ENCODE measurements around the gene NRIP3. TPM values are rescaled to one million over a fixed set of nuclear protein-coding genes. Genes with fewer than 3 reads are reported as not detected.

NRIP3 gene
- polyA plus RNA-seq, 1 experiment: 4.7 TPM

GRCh38 chr11:9038541-9038940 lies 34.7 kb upstream of the NRIP3 start:
- Histone ChIP-seq H3K36me3 (ENCODE audit: control insufficient read depth, insufficient read depth, low read length) (no peaks in the 10 kb centered on the region), H3K4me3 (ENCODE audit: low read depth, low read length) (no peak overlapping the region), H3K27me3 (ENCODE audit: control insufficient read depth, insufficient read depth, low read length) (no peaks in the 10 kb centered on the region)
- ChIA-PET POLR2A (no interaction called here), CTCF (interaction anchor here (0.9 to 4.5 kb wide), 4 partner anchors 9 to 23 kb away, joined by 3 to 15 read pairs (median 6); no protein-coding TSS in a partner anchor)
- no peak for DNase-seq (ENCODE audit: low read depth)
- TF ChIP-seq, protein P1, sequence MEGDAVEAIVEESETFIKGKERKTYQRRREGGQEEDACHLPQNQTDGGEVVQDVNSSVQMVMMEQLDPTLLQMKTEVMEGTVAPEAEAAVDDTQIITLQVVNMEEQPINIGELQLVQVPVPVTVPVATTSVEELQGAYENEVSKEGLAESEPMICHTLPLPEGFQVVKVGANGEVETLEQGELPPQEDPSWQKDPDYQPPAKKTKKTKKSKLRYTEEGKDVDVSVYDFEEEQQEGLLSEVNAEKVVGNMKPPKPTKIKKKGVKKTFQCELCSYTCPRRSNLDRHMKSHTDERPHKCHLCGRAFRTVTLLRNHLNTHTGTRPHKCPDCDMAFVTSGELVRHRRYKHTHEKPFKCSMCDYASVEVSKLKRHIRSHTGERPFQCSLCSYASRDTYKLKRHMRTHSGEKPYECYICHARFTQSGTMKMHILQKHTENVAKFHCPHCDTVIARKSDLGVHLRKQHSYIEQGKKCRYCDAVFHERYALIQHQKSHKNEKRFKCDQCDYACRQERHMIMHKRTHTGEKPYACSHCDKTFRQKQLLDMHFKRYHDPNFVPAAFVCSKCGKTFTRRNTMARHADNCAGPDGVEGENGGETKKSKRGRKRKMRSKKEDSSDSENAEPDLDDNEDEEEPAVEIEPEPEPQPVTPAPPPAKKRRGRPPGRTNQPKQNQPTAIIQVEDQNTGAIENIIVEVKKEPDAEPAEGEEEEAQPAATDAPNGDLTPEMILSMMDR (IDR thresholded peaks at IDR 0.05; ENCODE audit: insufficient read depth, low read depth, low read length): no peak

GRCh38 chr11:9037963-9038362 lies 34.2 kb upstream of the NRIP3 start:
- ChIA-PET POLR2A (no interaction called here), CTCF (interaction anchor here (1.0 to 4.5 kb wide), 3 partner anchors 10 to 23 kb away, joined by 3 to 15 read pairs (median 8); no protein-coding TSS in a partner anchor)
- H3K4me3 ChIP-seq (ENCODE audit: low read depth, low read length): no peak overlapping the region
- H3K36me3 ChIP-seq (ENCODE audit: control insufficient read depth, insufficient read depth, low read length): no peaks in the 10 kb centered on the region
- TF ChIP-seq, protein P1 (IDR thresholded peaks at IDR 0.05; ENCODE audit: insufficient read depth, low read depth, low read length): no peak
- H3K27me3 ChIP-seq (ENCODE audit: control insufficient read depth, insufficient read depth, low read length): no peaks in the 10 kb centered on the region
- no peak for DNase-seq (ENCODE audit: low read depth)

- DNase-seq (ENCODE audit: low read depth): no peak
- no peak overlapping the region for H3K4me3 ChIP-seq (ENCODE audit: low read depth, low read length)
- ChIA-PET POLR2A (interaction anchor here (0.8 kb wide), 1 partner anchor 318 kb away, joined by 4 read pairs; no protein-coding TSS in a partner anchor), CTCF (interaction anchor here (1.0 to 4.5 kb wide), 3 partner anchors 10 to 22 kb away, joined by 3 to 15 read pairs (median 8); no protein-coding TSS in a partner anchor)
- no peaks in the 10 kb centered on the region for H3K36me3 ChIP-seq (ENCODE audit: control insufficient read depth, insufficient read depth, low read length)
- TF ChIP-seq, protein P1 (IDR thresholded peaks at IDR 0.05; ENCODE audit: insufficient read depth, low read depth, low read length): no peak
- H3K27me3 ChIP-seq (ENCODE audit: control insufficient read depth, insufficient read depth, low read length): no peaks in the 10 kb centered on the region
Measured at GRCh38 chr11:9037046-9037780, 33.4 kb upstream of the NRIP3 start.

DNA sequence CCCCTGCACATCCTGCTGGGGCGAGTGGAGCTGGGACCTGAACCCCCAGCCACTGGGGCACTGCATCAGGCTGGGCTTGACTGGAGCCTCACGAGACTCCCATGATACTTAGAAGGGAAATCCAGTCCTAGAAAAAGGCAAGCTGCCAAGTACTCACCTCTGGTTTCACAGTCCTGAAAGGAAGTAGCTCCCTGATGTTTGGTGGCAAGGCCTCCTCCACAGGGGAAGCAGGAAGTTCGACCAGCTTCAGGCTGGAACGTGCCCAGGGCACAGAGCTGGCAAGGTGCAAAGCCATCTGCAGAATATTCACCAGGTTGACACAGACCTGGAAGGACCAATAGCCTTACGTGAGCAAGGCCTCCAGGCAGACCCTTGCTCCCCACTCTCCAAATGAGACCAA lies 26.8 kb upstream of the NRIP3 start:
- no peak overlapping the region for H3K4me3 ChIP-seq (ENCODE audit: low read depth, low read length)
- TF ChIP-seq, protein P1 (IDR thresholded peaks at IDR 0.05; ENCODE audit: insufficient read depth, low read depth, low read length): no peak
- ChIA-PET CTCF (interaction anchor here (0.5 kb wide), 1 partner anchor 81 kb away, joined by 3 read pairs; no protein-coding TSS in a partner anchor), POLR2A (no interaction called here)
- no peaks in the 10 kb centered on the region for H3K27me3 ChIP-seq (ENCODE audit: control insufficient read depth, insufficient read depth, low read length)
- H3K36me3 ChIP-seq (ENCODE audit: control insufficient read depth, insufficient read depth, low read length): no peaks in the 10 kb centered on the region
- no peak for DNase-seq (ENCODE audit: low read depth)

DNA sequence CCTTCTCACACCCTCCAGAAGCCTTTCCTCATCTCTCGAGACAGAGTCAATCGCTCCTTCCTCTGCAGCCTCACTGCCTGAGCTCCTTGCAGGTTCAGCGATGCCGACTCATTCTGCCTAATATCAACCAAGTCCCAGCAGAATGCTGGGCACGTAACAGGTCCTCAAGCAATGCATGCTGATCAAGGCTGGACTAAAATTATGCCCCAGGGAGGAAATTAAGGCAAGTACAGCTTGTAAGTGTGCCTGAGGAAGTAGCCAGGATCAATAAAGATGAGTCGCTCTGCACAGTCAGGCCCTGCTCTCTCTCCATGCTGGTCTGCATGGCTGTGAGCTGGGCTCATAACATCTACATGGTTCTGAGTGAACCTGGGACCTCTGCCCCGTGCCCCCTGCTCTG lies 25.6 kb upstream of the NRIP3 start:
- DNase-seq (ENCODE audit: low read depth): no peak
- TF ChIP-seq, protein P1 (IDR thresholded peaks at IDR 0.05; ENCODE audit: insufficient read depth, low read depth, low read length): no peak
- Histone ChIP-seq H3K36me3 (ENCODE audit: control insufficient read depth, insufficient read depth, low read length) (no peaks in the 10 kb centered on the region), H3K4me3 (ENCODE audit: low read depth, low read length) (no peak overlapping the region), H3K27me3 (ENCODE audit: control insufficient read depth, insufficient read depth, low read length) (no peaks in the 10 kb centered on the region)
- POLR2A ChIA-PET: no interaction called here
- CTCF ChIA-PET: interaction anchor here (6.5 kb wide), 1 partner anchor 14 kb away, joined by 58 read pairs; no protein-coding TSS in a partner anchor

All from BJ (cell line).